HepG2 (cell line): ENCODE measurements around the gene INTS4. TPM values are rescaled to one million over a fixed set of nuclear protein-coding genes. Genes with fewer than 3 reads are reported as not detected.
A peak's percentile ranks its signal among the peaks of the same experiment; 100 is the strongest.

ENCODE experiments used
- ATAC-seq: fragments of 200-7000 bp; cut with Tn5 transposase; 3 replicates; pipeline ENCODE4 v1.9.1; 2020; ENCODE audit warnings: mild to moderate bottlenecking, moderate library complexity
- BruUV-seq: library from RNA; stranded (reverse); fragments of 400-500 nt; replicated peaks from 2 replicates; lab custom pipeline; 2021; lab: Mats Ljungman, UMichigan
- CTCF ChIA-PET: fragments of 300-600 bp; formaldehyde crosslinking; extraction: SDS; loops from one replicate; lab custom pipeline; 2021; ENCODE audit warnings: low total read pairs, inconsistent platforms, low intra/inter-chr PET ratio; lab: Yijun Ruan, JAX
- POLR2A ChIA-PET: fragments of 350-600 bp; sonication (Branson Sonifier 250); formaldehyde crosslinking; loops from one replicate; lab custom pipeline; 2020; ENCODE audit warnings: antibody characterized with exemption, inconsistent platforms; lab: Yijun Ruan, JAX
- DNase-seq: peaks from one replicate; pipeline ENCODE4 v3.0.0-alpha.2; 2015; ENCODE audit warnings: low spot score
- FAIRE-seq: peaks from 3 replicates; lab custom pipeline; 2011; peaks lifted over from hg19 to GRCh38; lab: Jason Lieb, UNC
- H2AFZ ChIP-seq: one replicate; pipeline ENCODE4 v1.6.1; 2011; ENCODE audit warnings: low read length, inconsistent platforms
- H3K27ac ChIP-seq: fragments of 300-600 bp; 3 replicates; pipeline ENCODE4 v1.8.0; 2011; ENCODE audit warnings: mixed run types, mild to moderate bottlenecking, mixed read lengths, low read length, inconsistent platforms; ENCODE audit not compliant: insufficient read depth; ENCODE audit errors: extremely low read length
- H3K27me3 ChIP-seq, 2 experiments: fragments of 200-600 bp in 1 of 2; 2 replicates in 1 of 2; 3 replicates in 1 of 2; pipeline versions ENCODE4 v1.6.0 to v1.8.0; 2011; ENCODE audit warnings: low read length in 2 of 2, mild to moderate bottlenecking in 2 of 2, moderate library complexity in 2 of 2, inconsistent platforms in 1 of 2; ENCODE audit not compliant: insufficient read depth in 2 of 2, control insufficient read depth in 1 of 2
- H3K36me3 ChIP-seq, 2 experiments: fragments of 200-600 bp in 1 of 2; replicated peaks in 1 of 2; 2 replicates in 1 of 2; 3 replicates in 1 of 2; pipeline versions ENCODE4 v1.5.1 to v1.8.0; 2011; ENCODE audit warnings: low read length in 2 of 2, inconsistent platforms in 1 of 2; ENCODE audit not compliant: insufficient read depth in 2 of 2, control insufficient read depth in 1 of 2
- H3K4me1 ChIP-seq: 2 replicates; pipeline ENCODE4 v1.5.1; 2012; ENCODE audit warnings: low read length, inconsistent platforms; ENCODE audit not compliant: insufficient read depth
- H3K4me2 ChIP-seq: 2 replicates; pipeline ENCODE4 v1.6.0; 2011; ENCODE audit warnings: low read depth, low read length, inconsistent platforms
- H3K4me3 ChIP-seq, 3 experiments: fragments of 200-600 bp in 1 of 3; sonication (generic), shearing (Covaris generic) in 1 of 3; replicated peaks in 1 of 3; 2 replicates each; pipeline ENCODE4 v1.5.1; 2011 to 2016; ENCODE audit warnings: low read length in 3 of 3, inconsistent platforms in 2 of 3, low read depth in 2 of 3, mild to moderate bottlenecking in 2 of 3, control low read depth in 1 of 3, mixed read lengths in 1 of 3; ENCODE audit not compliant: insufficient read depth in 1 of 3
- H3K79me2 ChIP-seq: one replicate; pipeline ENCODE4 v1.6.1; 2011; ENCODE audit warnings: low read length, inconsistent platforms; ENCODE audit not compliant: insufficient read depth
- H3K9ac ChIP-seq: 2 replicates; pipeline ENCODE4 v1.6.0; 2011; ENCODE audit warnings: mild to moderate bottlenecking, low read depth, low read length, inconsistent platforms; ENCODE audit not compliant: insufficient read depth
- H3K9me3 ChIP-seq: 2 replicates; pipeline ENCODE4 v1.5.1; 2012; ENCODE audit warnings: mild to moderate bottlenecking, low read length
- H4K20me1 ChIP-seq: 2 replicates; pipeline ENCODE4 v1.6.0; 2011; ENCODE audit warnings: inconsistent platforms, mild to moderate bottlenecking, low read length, moderate library complexity; ENCODE audit not compliant: insufficient read depth
- CSRNP1 ChIP-seq: sonication (generic); formaldehyde crosslinking; IDR thresholded peaks from 2 replicates; pipeline ENCODE4 v1.8.1; 2023; ENCODE audit warnings: mild to moderate bottlenecking, missing genetic modification reagents
- DRAP1 ChIP-seq: IDR thresholded peaks from 2 replicates; pipeline ENCODE4 v1.6.1; 2016; ENCODE audit warnings: missing genetic modification reagents, missing compliant biosample characterization
- HNRNPL ChIP-seq: fragments of 200-400 bp; formaldehyde crosslinking; IDR thresholded peaks from 2 replicates; pipeline ENCODE4 v1.6.1; 2017; ENCODE audit warnings: mild to moderate bottlenecking, low read depth, low read length
- MAFF ChIP-seq: IDR thresholded peaks from 2 replicates; pipeline ENCODE4 v1.6.1; 2011; ENCODE audit warnings: low read depth, low read length, improper control_type of control experiment
- PATZ1 ChIP-seq: sonication (generic); formaldehyde crosslinking; IDR thresholded peaks from 2 replicates; pipeline ENCODE4 v1.4.0; 2020; ENCODE audit warnings: missing genetic modification reagents
- RFX1 ChIP-seq: fragments of 450-650 bp; IDR thresholded peaks from 2 replicates; pipeline ENCODE4 v1.6.1; 2017
- RFX3 ChIP-seq: IDR thresholded peaks from 2 replicates; pipeline ENCODE4 v1.6.1; 2016; ENCODE audit warnings: missing biosample characterization, missing genetic modification reagents
- SATB2 ChIP-seq: sonication (generic); formaldehyde crosslinking; IDR thresholded peaks from 2 replicates; pipeline ENCODE4 v1.5.0; 2020; ENCODE audit warnings: missing genetic modification reagents
- SOX13 ChIP-seq, 3 experiments: fragments of 450-650 bp in 1 of 3; sonication (generic) in 1 of 3; formaldehyde crosslinking in 1 of 3; IDR thresholded peaks in 2 of 3; conservative IDR thresholded peaks in 1 of 3; 2 replicates each; pipeline versions ENCODE4 v1.5.0 to v1.6.1; 2016 to 2020; ENCODE audit warnings: antibody characterized with exemption in 1 of 3, mild to moderate bottlenecking in 1 of 3, missing compliant biosample characterization in 1 of 3, missing genetic modification reagents in 1 of 3, moderate library complexity in 1 of 3
- ZNF17 ChIP-seq: sonication (generic); formaldehyde crosslinking; IDR thresholded peaks from 2 replicates; pipeline ENCODE4 v1.5.0; 2020; ENCODE audit warnings: mild to moderate bottlenecking, missing genetic modification reagents
- ZNF556 ChIP-seq: sonication (generic); formaldehyde crosslinking; IDR thresholded peaks from 2 replicates; pipeline ENCODE4 v1.4.0; 2020; ENCODE audit warnings: mild to moderate bottlenecking, missing genetic modification reagents, borderline replicate concordance
- ZNF687 ChIP-seq: sonication (generic); formaldehyde crosslinking; IDR thresholded peaks from 2 replicates; pipeline ENCODE4 v1.5.1; 2020; ENCODE audit warnings: mild to moderate bottlenecking, missing genetic modification reagents, moderate library complexity
- ZNF775 ChIP-seq: sonication (generic); formaldehyde crosslinking; IDR thresholded peaks from 2 replicates; pipeline ENCODE4 v1.4.0; 2020; ENCODE audit warnings: missing genetic modification reagents, mild to moderate bottlenecking, moderate library complexity, borderline replicate concordance
- ZNF879 ChIP-seq: sonication (generic); formaldehyde crosslinking; IDR thresholded peaks from 2 replicates; pipeline ENCODE4 v1.8.1; 2023; ENCODE audit warnings: missing genetic modification reagents
- WGBS: methylation state at CpG from one replicate; pipeline ENCODE4 v1.1.6; 2017; ENCODE audit warnings: low lambda C conversion rate; 5-methylcytosine and 5-hydroxymethylcytosine counted together
- in situ Hi-C: cut with HindIII; loops from 2 replicates; pipeline ENCODE4 v1.10.0; 2017; ENCODE audit warnings: low pct_unique_long_range_greater_than_20kb; ENCODE audit not compliant: extremely low pct_ligation_motif_present
- intact Hi-C: fragments of 100-400 bp; cut with micrococcal nuclease; formaldehyde crosslinking; loops from one replicate; pipeline ENCODE4 v1.10.0; 2022; ENCODE audit not compliant: unreplicated experiment
- polyA plus RNA-seq, 8 experiments: library from polyadenylated mRNA; depleted of rRNA in 3 of 8; stranded (reverse) in 7 of 8; unstranded in 1 of 8; fragments of >200 nt; fragmentation: Illumina TruSeq in 4 of 8; extraction: Trizol in 4 of 8; gene quantifications; 2 replicates each; pipeline versions ENCODE4 v1.2.1 to v1.2.3, GENCODE V29; 2011 to 2016; ENCODE audit warnings: low read depth in 4 of 8, missing spikeins in 1 of 8, mixed read lengths in 1 of 8; ENCODE audit not compliant: insufficient read depth in 1 of 8
- total RNA-seq, 5 experiments: library from RNA; depleted of rRNA; stranded (reverse); fragments of >200 nt; fragmentation: Illumina TruSeq; extraction: Trizol; gene quantifications; 2 replicates each; pipeline ENCODE4 v1.2.3, GENCODE V29; 2016; ENCODE audit warnings: low read depth in 1 of 5

INTS4 gene
- total and polyA plus RNA-seq, 2 of the 13 experiments (the other 11 are each of a cell fraction or from before 2014, with no cell fraction given): 37.3 to 44.8 TPM

- peak overlapping the region; percentile 74 for H3K4me2 ChIP-seq
- H3K4me3 ChIP-seq: peak overlapping the region in 2 of 3 experiments; percentile 28 to 50; a peak in 3 of 6 replicates
- no peaks in the 10 kb centered on the region for H3K79me2 ChIP-seq
- H3K36me3 ChIP-seq: no peaks in the 10 kb centered on the region
- H3K4me1 ChIP-seq: peaks cover 75% of the 10 kb centered on the region
- FAIRE-seq (no peak), DNase-seq (peak; percentile 55), ATAC-seq (peak; percentile 36)
- H2AFZ ChIP-seq: peak overlapping the region; percentile 28
- POLR2A ChIA-PET: interaction anchor here (0.7 to 1.4 kb wide), 3 partner anchors 21 to 36 kb away, joined by 3 to 6 read pairs (median 3); partner anchors contain the start of gene INTS4
- 29% methylated on average over 6 of the region's 7 CpGs for WGBS
- in situ Hi-C loops (no loop called here), intact Hi-C loops (no loop called here)
- H3K9me3 ChIP-seq: no peaks in the 10 kb centered on the region
- peak overlapping the region; percentile 41 for H3K9ac ChIP-seq
- BruUV-seq: no TSS peak
- CTCF ChIA-PET: no interaction called here
- no peaks in the 10 kb centered on the region for H3K27me3 ChIP-seq
- H4K20me1 ChIP-seq: no peaks in the 10 kb centered on the region
- H3K27ac ChIP-seq: no peak overlapping the region
- TF ChIP-seq ZNF775 (CRISPR knock-in tag) (no peak), CSRNP1 (no peak), MAFF (no peak), ZNF687 (CRISPR knock-in tag) (peak; percentile 39), SATB2 (CRISPR knock-in tag) (no peak), RFX1 (peak; percentile 60), ZNF879 (CRISPR knock-in tag) (no peak), PATZ1 (CRISPR knock-in tag) (peak; percentile 27; the same call in 1 of the 2 replicates), HNRNPL (peak; percentile 90), RFX3 (CRISPR knock-in tag) (peak; percentile 54; the same call in 1 of the 2 replicates), DRAP1 (CRISPR knock-in tag) (0 out of 2 replicates have a peak, but pooled peaks have one; percentile 16), ZNF556 (CRISPR knock-in tag) (no peak), ZNF17 (CRISPR knock-in tag) (no peak), SOX13 (IDR thresholded peaks at IDR 0.05) (no peak), SOX13 (CRISPR knock-in tag; conservative IDR thresholded peaks at IDR 0.05 in 1 of 2, IDR thresholded peaks at IDR 0.05 in 1 of 2) (0 out of 4 replicates have a peak, but pooled peaks of 1 of the 2 experiments have one; percentile 31)
Observed at GRCh38 chr11:78030429-78031325, 36.2 kb upstream of the INTS4 start.
